K562 (cell line): Measurements from ENCODE around the gene FSTL3.

ENCODE experiments used
- CTCF ChIP-seq, 3 experiments: IDR thresholded peaks in 2 of 3; conservative IDR thresholded peaks in 1 of 3; 2 replicates each; pipeline ENCODE4 v1.5.1; 2011 to 2012; ENCODE audit warnings: low read length in 3 of 3, mild to moderate bottlenecking in 3 of 3, control low read depth in 2 of 3, improper control_type of control experiment in 1 of 3, inconsistent platforms in 1 of 3, low read depth in 1 of 3, mixed read lengths in 1 of 3, moderate library complexity in 1 of 3; ENCODE audit not compliant: insufficient read depth in 2 of 3
- ESRRA ChIP-seq: fragments of 450-650 bp; IDR thresholded peaks from 2 replicates; pipeline ENCODE4 v1.6.1; 2014; ENCODE audit warnings: low read depth, mild to moderate bottlenecking, moderate library complexity, borderline replicate concordance
- FIP1L1 ChIP-seq: fragments of 200-400 bp; formaldehyde crosslinking; IDR thresholded peaks from 2 replicates; pipeline ENCODE4 v1.6.1; 2018; ENCODE audit warnings: mild to moderate bottlenecking, low read depth, low read length; ENCODE audit not compliant: poor library complexity, severe bottlenecking
- GTF2F1 ChIP-seq: IDR thresholded peaks from 2 replicates; pipeline ENCODE4 v1.6.1; 2011; ENCODE audit warnings: low read depth, low read length, improper control_type of control experiment
- KDM5B ChIP-seq: fragments of 200-600 bp; sonication (generic); IDR thresholded peaks from 2 replicates; pipeline ENCODE4 v1.6.1; 2012; ENCODE audit warnings: low read depth, mild to moderate bottlenecking, moderate library complexity, low read length, control low read depth, inconsistent platforms; ENCODE audit not compliant: insufficient replicate concordance
- MAFF ChIP-seq: IDR thresholded peaks from 2 replicates; pipeline ENCODE4 v1.6.1; 2012; ENCODE audit warnings: low read length, improper control_type of control experiment
- NCOA1 ChIP-seq: fragments of 450-650 bp; IDR thresholded peaks from 2 replicates; pipeline ENCODE4 v1.6.1; 2016; ENCODE audit warnings: low read depth
- NR4A1 ChIP-seq, 2 experiments: fragments of 250-450 bp in 1 of 2; fragments of 450-650 bp in 1 of 2; sonication (Bioruptor Pico) in 1 of 2; IDR thresholded peaks; 2 replicates each; pipeline versions ENCODE4 v1.4.0 to v1.6.1; 2016 to 2020; ENCODE audit warnings: mild to moderate bottlenecking in 2 of 2, missing compliant biosample characterization in 1 of 2, missing genetic modification characterization in 1 of 2, moderate library complexity in 1 of 2
- POLR2A ChIP-seq: fragments of 450-650 bp; conservative IDR thresholded peaks from 2 replicates; pipeline ENCODE4 v1.6.1; 2016
- PURB ChIP-seq: sonication (generic); formaldehyde crosslinking; IDR thresholded peaks from 2 replicates; pipeline ENCODE4 v1.9.0; 2021; ENCODE audit warnings: low read depth, mild to moderate bottlenecking, missing genetic modification reagents
- SMC3 ChIP-seq: conservative IDR thresholded peaks from 2 replicates; pipeline ENCODE4 v1.6.1; 2011; ENCODE audit warnings: low read depth, low read length, improper control_type of control experiment; ENCODE audit not compliant: insufficient read depth
- ZFX ChIP-seq: sonication (generic); formaldehyde crosslinking; IDR thresholded peaks from 2 replicates; pipeline ENCODE4 v1.8.0; 2022; ENCODE audit warnings: mild to moderate bottlenecking, missing genetic modification reagents, moderate library complexity
- ZNF668 ChIP-seq: fragments of 250-450 bp; sonication (Bioruptor Pico); IDR thresholded peaks from 2 replicates; pipeline ENCODE4 v1.8.0; 2022; ENCODE audit warnings: mild to moderate bottlenecking, inconsistent platforms
- TF ChIP-seq, protein P1 (sequence below): IDR thresholded peaks from 2 replicates; pipeline ENCODE4 v1.6.1; 2011; ENCODE audit not compliant: insufficient read length; ENCODE audit errors: extremely low read depth

DNA sequence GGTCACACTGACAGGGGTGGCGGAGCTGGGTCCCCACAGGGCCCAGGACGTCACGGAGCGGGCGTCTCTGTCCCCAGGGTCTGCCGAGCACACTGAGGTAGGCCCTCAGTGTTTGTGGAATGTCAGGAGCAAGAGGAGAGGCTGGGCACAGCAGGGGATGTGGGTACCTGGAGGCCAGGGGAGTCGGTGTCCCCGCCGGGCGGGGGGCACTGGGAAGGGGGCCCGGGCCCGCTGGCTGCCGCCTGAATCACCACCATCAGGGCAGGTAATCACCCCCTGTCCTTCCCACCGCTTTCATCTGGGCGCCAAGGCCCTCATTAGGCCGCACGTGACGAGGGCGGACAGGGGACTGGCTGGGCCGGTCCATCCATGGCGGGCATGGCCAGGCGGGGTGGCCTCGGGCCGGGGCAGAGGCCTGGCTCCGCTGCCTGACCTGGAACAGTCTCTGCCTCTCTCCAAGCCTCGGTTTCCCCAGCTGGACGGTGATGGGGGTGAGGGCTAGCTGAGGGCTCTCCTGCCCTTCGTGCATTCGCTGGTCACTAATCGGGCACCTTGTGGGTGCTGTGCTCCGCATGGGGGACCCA, 35.5 kb upstream of the FSTL3 start:
- TF ChIP-seq ESRRA: no peak
- TF ChIP-seq MAFF: no peak
- TF ChIP-seq POLR2A: no peak
- TF ChIP-seq FIP1L1: no peak
- no peak for TF ChIP-seq NR4A1 (CRISPR knock-in tag; IDR thresholded peaks at IDR 0.05)
- TF ChIP-seq NR4A1 (tag; IDR thresholded peaks at IDR 0.05): no peak
- no peak for TF ChIP-seq PURB (CRISPR knock-in tag)
- TF ChIP-seq, protein P1, sequence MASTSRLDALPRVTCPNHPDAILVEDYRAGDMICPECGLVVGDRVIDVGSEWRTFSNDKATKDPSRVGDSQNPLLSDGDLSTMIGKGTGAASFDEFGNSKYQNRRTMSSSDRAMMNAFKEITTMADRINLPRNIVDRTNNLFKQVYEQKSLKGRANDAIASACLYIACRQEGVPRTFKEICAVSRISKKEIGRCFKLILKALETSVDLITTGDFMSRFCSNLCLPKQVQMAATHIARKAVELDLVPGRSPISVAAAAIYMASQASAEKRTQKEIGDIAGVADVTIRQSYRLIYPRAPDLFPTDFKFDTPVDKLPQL: no peak
- no peak for TF ChIP-seq ZNF668 (CRISPR knock-in tag)
- no peak for TF ChIP-seq KDM5B
- TF ChIP-seq ZFX: no peak
- no peak for TF ChIP-seq SMC3
- no peak for TF ChIP-seq NCOA1
- no peak for TF ChIP-seq CTCF (IDR thresholded peaks at IDR 0.05 in 2 of 3, conservative IDR thresholded peaks at IDR 0.05 in 1 of 3; ENCODE audit: insufficient read depth in 2 of 3, low read depth in 1 of 3, low read length in 3 of 3)
- no peak for TF ChIP-seq GTF2F1
